ENCODE data around the gene NLGN2.

- no peak for TF ChIP-seq CTCF (IDR thresholded peaks at IDR 0.05)
- no peak for TF ChIP-seq ERG (CRISPR knock-in tag; IDR thresholded peaks at IDR 0.05)
- no peak for TF ChIP-seq USF2 (CRISPR knock-in tag; IDR thresholded peaks at IDR 0.05)
- TF ChIP-seq ZNF396 (CRISPR knock-in tag; IDR thresholded peaks at IDR 0.05; ENCODE audit: borderline replicate concordance), result no peak
- TF ChIP-seq PRDM15 (CRISPR knock-in tag; IDR thresholded peaks at IDR 0.05), result no peak
- no peak for TF ChIP-seq RELA (CRISPR knock-in tag; IDR thresholded peaks at IDR 0.05; ENCODE audit: borderline replicate concordance)
- no peak for TF ChIP-seq MYBL2 (CRISPR knock-in tag; IDR thresholded peaks at IDR 0.05)
- TF ChIP-seq ESRRA (CRISPR knock-in tag; IDR thresholded peaks at IDR 0.05; ENCODE audit: borderline replicate concordance), result no peak
- TF ChIP-seq JAZF1 (CRISPR knock-in tag; IDR thresholded peaks at IDR 0.05), result no peak
- TF ChIP-seq JUN (CRISPR knock-in tag; IDR thresholded peaks at IDR 0.05), result no peak
- TF ChIP-seq NFYB (CRISPR knock-in tag; conservative IDR thresholded peaks at IDR 0.05; ENCODE audit: low read depth), result no peak
- TF ChIP-seq ZNF423 (CRISPR knock-in tag; IDR thresholded peaks at IDR 0.05), result no peak
- no peak for TF ChIP-seq ZNF512 (CRISPR knock-in tag; IDR thresholded peaks at IDR 0.05; ENCODE audit: borderline replicate concordance)
- TF ChIP-seq SMAD3 (CRISPR knock-in tag; IDR thresholded peaks at IDR 0.05; ENCODE audit: borderline replicate concordance), result no peak
Measured at GRCh38 chr17:7408863-7409262, 1.2 kb downstream of the NLGN2 start.

Measured in WTC11 (cell line).